Measurements from ENCODE around the gene MIOS.

The MIOS gene

GRCh38 chr7:7579638-7580037, 13.0 kb downstream of the MIOS start:
- Histone ChIP-seq H3K9me2 (replicated peaks; ENCODE audit: low read depth, low read length) (no peaks in the 10 kb centered on the region), H4K20me1 (ENCODE audit: insufficient read depth, low read length, poor library complexity, severe bottlenecking) (no peaks in the 10 kb centered on the region), H3F3A (ENCODE audit: low read depth) (0 out of 2 replicates have a peak, but pooled peaks cover 4% of the 10 kb centered on the region), H3K36me3 (ENCODE audit: insufficient read depth, low read length) (no peaks in the 10 kb centered on the region), H3K9me3 (ENCODE audit: insufficient read depth, low read depth, low read length) (no peaks in the 10 kb centered on the region), H3K79me2 (ENCODE audit: insufficient read depth, low read length) (0 out of 2 replicates have a peak, but pooled peaks cover 4% of the 10 kb centered on the region), H3K27me3 (ENCODE audit: insufficient read depth, low read length, poor library complexity, severe bottlenecking) (no peaks in the 10 kb centered on the region), H2AFZ (ENCODE audit: low read length) (no peak overlapping the region), H3K4me3 (ENCODE audit: low read length, poor library complexity, severe bottlenecking) (no peak overlapping the region), H3K4me2 (ENCODE audit: low read depth, low read length, poor library complexity, severe bottlenecking) (no peak overlapping the region), H3K9ac (ENCODE audit: low read depth, low read length, poor library complexity, severe bottlenecking) (no peak overlapping the region), H3K4me1 (ENCODE audit: insufficient read depth, low read length, poor library complexity, severe bottlenecking) (peaks cover 26% of the 10 kb centered on the region)
- TF ChIP-seq CTCF (conservative IDR thresholded peaks at IDR 0.05; ENCODE audit: low read length) (no peak), EZH2phosphoT487 (IDR thresholded peaks at IDR 0.05; ENCODE audit: borderline replicate concordance) (no peak)

- Histone ChIP-seq H3K36me3 (ENCODE audit: insufficient read depth, low read length) (no peaks in the 10 kb centered on the region), H3K9ac (ENCODE audit: low read depth, low read length, poor library complexity, severe bottlenecking) (no peak overlapping the region), H3K79me2 (ENCODE audit: insufficient read depth, low read length) (0 out of 2 replicates have a peak, but pooled peaks cover 4% of the 10 kb centered on the region)
Observed at GRCh38 chr7:7581531-7582179, 15.0 kb downstream of the MIOS start.

GRCh38 chr7:7582596-7582995, 15.9 kb downstream of the MIOS start:
- no peaks in the 10 kb centered on the region for H3K9me2 ChIP-seq (replicated peaks; ENCODE audit: low read depth, low read length)
- H2AFZ ChIP-seq (ENCODE audit: low read length): no peak overlapping the region
- TF ChIP-seq CTCF (conservative IDR thresholded peaks at IDR 0.05; ENCODE audit: low read length): no peak
- no peak for TF ChIP-seq EZH2phosphoT487 (IDR thresholded peaks at IDR 0.05; ENCODE audit: borderline replicate concordance)
- 0 out of 2 replicates have a peak, but pooled peaks cover 4% of the 10 kb centered on the region for H3F3A ChIP-seq (ENCODE audit: low read depth)
- no peaks in the 10 kb centered on the region for H3K36me3 ChIP-seq (ENCODE audit: insufficient read depth, low read length)
- H3K4me2 ChIP-seq (ENCODE audit: low read depth, low read length, poor library complexity, severe bottlenecking): no peak overlapping the region
- no peaks in the 10 kb centered on the region for H3K79me2 ChIP-seq (ENCODE audit: insufficient read depth, low read length)
- no peak overlapping the region for H3K4me3 ChIP-seq (ENCODE audit: low read length, poor library complexity, severe bottlenecking)
- H3K4me1 ChIP-seq (ENCODE audit: insufficient read depth, low read length, poor library complexity, severe bottlenecking): peaks cover 16% of the 10 kb centered on the region
- no peaks in the 10 kb centered on the region for H3K9me3 ChIP-seq (ENCODE audit: insufficient read depth, low read depth, low read length)
- no peaks in the 10 kb centered on the region for H4K20me1 ChIP-seq (ENCODE audit: insufficient read depth, low read length, poor library complexity, severe bottlenecking)
- no peak overlapping the region for H3K9ac ChIP-seq (ENCODE audit: low read depth, low read length, poor library complexity, severe bottlenecking)
- no peaks in the 10 kb centered on the region for H3K27me3 ChIP-seq (ENCODE audit: insufficient read depth, low read length, poor library complexity, severe bottlenecking)

More at GRCh38 chr7:7581531-7582179, 15.0 kb downstream of the MIOS start:
- Histone ChIP-seq H3K9me3 (ENCODE audit: insufficient read depth, low read depth, low read length) (no peaks in the 10 kb centered on the region), H3K4me2 (ENCODE audit: low read depth, low read length, poor library complexity, severe bottlenecking) (no peak overlapping the region), H3K9me2 (replicated peaks; ENCODE audit: low read depth, low read length) (no peaks in the 10 kb centered on the region), H3K27me3 (ENCODE audit: insufficient read depth, low read length, poor library complexity, severe bottlenecking) (no peaks in the 10 kb centered on the region), H2AFZ (ENCODE audit: low read length) (no peak overlapping the region), H4K20me1 (ENCODE audit: insufficient read depth, low read length, poor library complexity, severe bottlenecking) (no peaks in the 10 kb centered on the region), H3K4me1 (ENCODE audit: insufficient read depth, low read length, poor library complexity, severe bottlenecking) (peaks cover 23% of the 10 kb centered on the region), H3F3A (ENCODE audit: low read depth) (0 out of 2 replicates have a peak, but pooled peaks cover 4% of the 10 kb centered on the region), H3K4me3 (ENCODE audit: low read length, poor library complexity, severe bottlenecking) (no peak overlapping the region)
- TF ChIP-seq CTCF (conservative IDR thresholded peaks at IDR 0.05; ENCODE audit: low read length): no peak
- no peak for TF ChIP-seq EZH2phosphoT487 (IDR thresholded peaks at IDR 0.05; ENCODE audit: borderline replicate concordance)
